ENCODE results near the gene JMJD7. TPM values are rescaled to one million over a fixed set of nuclear protein-coding genes. Genes with fewer than 3 reads are reported as not detected.

JMJD7 gene
- total RNA-seq, 1 experiment from 2014 or later: 13.5 TPM

DNA sequence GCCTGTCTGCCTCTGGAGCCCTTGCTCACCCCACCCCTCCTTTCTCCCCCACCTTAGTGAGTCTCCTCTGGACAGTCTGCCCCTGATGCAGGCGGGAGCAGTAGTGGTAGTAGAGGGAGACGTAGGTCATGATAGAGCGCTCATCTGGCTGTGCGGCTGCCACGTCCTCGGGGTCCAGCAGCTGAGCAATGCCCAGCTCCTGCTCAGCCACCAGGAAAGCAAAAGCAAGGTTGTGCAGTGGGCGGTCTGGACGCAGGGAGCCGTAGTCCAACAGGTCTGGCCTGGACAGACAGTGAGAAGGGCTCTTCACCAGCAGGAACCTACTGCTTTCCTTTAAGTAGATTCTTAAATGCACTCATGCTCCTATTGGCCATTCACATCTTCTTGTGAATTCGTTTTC lies 59.3 kb downstream of the JMJD7 start (continued):
- TF ChIP-seq, protein P1, sequence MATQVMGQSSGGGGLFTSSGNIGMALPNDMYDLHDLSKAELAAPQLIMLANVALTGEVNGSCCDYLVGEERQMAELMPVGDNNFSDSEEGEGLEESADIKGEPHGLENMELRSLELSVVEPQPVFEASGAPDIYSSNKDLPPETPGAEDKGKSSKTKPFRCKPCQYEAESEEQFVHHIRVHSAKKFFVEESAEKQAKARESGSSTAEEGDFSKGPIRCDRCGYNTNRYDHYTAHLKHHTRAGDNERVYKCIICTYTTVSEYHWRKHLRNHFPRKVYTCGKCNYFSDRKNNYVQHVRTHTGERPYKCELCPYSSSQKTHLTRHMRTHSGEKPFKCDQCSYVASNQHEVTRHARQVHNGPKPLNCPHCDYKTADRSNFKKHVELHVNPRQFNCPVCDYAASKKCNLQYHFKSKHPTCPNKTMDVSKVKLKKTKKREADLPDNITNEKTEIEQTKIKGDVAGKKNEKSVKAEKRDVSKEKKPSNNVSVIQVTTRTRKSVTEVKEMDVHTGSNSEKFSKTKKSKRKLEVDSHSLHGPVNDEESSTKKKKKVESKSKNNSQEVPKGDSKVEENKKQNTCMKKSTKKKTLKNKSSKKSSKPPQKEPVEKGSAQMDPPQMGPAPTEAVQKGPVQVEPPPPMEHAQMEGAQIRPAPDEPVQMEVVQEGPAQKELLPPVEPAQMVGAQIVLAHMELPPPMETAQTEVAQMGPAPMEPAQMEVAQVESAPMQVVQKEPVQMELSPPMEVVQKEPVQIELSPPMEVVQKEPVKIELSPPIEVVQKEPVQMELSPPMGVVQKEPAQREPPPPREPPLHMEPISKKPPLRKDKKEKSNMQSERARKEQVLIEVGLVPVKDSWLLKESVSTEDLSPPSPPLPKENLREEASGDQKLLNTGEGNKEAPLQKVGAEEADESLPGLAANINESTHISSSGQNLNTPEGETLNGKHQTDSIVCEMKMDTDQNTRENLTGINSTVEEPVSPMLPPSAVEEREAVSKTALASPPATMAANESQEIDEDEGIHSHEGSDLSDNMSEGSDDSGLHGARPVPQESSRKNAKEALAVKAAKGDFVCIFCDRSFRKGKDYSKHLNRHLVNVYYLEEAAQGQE (IDR thresholded peaks at IDR 0.05; ENCODE audit: low read depth): no peak
- TF ChIP-seq SIN3A (IDR thresholded peaks at IDR 0.05; ENCODE audit: low read depth) (no peak), CEBPB (IDR thresholded peaks at IDR 0.05; ENCODE audit: low read depth) (no peak)

Small RNAs within 50 kb of the gene (microRNA-seq; reads per million reads assigned to microRNA genes)
- not detected for gene MIR4310 (ENCODE audit: borderline number of aligned reads)

Other genes with a start within 250 kb of the JMJD7 start
- 28.9 TPM for gene MGA, start 167.7 kb upstream of the JMJD7 start, total RNA-seq (2021; ENCODE audit: unreplicated experiment)
- 21.3 TPM for gene MAPKBP1, start 53.6 kb upstream of the JMJD7 start, total RNA-seq (2021; ENCODE audit: unreplicated experiment)
- 4.7 TPM for gene PLA2G4B, start 10.8 kb downstream of the JMJD7 start, total RNA-seq (2021; ENCODE audit: unreplicated experiment)
- gene SPTBN5, start 66.0 kb downstream of the JMJD7 start, total RNA-seq (2021; ENCODE audit: unreplicated experiment): 0.96 TPM
- gene EHD4, start 144.5 kb downstream of the JMJD7 start, total RNA-seq (2021; ENCODE audit: unreplicated experiment): 28.0 TPM
- not detected for gene PLA2G4E, start 192.9 kb downstream of the JMJD7 start, total RNA-seq (2021; ENCODE audit: unreplicated experiment)

Data from HCT116 (cell line).